ENCODE measurements around the gene LCN2. TPM values are rescaled to one million over a fixed set of nuclear protein-coding genes. Genes with fewer than 3 reads are reported as not detected.

LCN2 gene
- total RNA-seq, 4 donors from 2014 or later: 0.98 to 2.6 TPM; not detected in 2

DNA sequence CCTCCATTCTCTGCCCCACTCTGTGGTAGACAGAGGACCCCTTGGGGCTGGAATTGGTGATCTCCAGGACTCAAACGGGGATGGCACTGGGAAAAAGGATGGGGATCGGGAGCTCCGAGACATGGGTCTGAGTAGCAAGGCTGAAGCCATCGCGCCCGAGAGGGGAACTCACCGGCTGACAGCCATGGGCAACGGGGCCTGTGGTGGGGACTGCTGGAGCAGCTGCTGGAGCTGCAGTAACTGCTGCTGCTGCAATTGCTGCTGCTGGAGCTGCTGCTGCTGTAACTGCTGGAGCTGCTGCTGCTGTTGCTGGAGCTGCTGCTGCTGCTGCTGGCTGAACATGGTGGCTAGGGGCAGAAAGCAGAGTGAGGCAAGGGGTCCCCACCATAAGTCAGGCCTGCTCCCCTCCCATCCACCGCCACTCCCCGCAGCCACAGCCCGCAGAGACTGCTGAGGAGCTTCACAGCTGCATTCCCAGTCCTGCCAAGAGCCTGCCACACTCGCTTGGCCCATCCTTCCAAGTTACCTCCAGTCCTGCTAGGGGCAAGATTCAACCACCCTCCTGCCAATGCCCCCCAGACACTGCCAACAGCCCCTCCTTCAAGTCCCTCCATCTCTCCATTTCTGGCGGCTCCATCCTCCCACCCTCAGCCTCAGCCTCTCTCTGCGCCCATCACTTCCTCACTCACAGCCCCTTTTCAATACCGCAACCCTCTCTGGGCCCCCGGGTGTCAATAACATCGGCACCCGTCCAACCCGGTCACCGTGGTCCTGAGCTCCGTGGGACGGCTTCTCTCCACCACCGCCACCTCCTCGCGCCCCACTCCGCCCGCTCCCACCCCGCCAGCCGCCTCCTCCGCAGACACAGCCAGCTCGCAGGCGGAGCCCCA is 41.5 kb downstream of the LCN2 start:
- peak overlapping the region; percentile 85 to 89 for H3K4me3 ChIP-seq
- intact Hi-C loops (cut with DNase I; ENCODE audit: low total_unique reads): no loop called here
- H3K27me3 ChIP-seq: no peaks in the 10 kb centered on the region
- no peaks in the 10 kb centered on the region for H3K9me3 ChIP-seq
- H3K4me1 ChIP-seq: peaks cover 0 to 6% of the 10 kb centered on the region in 2 donors
- peak overlapping the region; percentile 89 to 91 for H3K27ac ChIP-seq
- H3K36me3 ChIP-seq: no peaks in the 10 kb centered on the region
- TF ChIP-seq, protein P1, sequence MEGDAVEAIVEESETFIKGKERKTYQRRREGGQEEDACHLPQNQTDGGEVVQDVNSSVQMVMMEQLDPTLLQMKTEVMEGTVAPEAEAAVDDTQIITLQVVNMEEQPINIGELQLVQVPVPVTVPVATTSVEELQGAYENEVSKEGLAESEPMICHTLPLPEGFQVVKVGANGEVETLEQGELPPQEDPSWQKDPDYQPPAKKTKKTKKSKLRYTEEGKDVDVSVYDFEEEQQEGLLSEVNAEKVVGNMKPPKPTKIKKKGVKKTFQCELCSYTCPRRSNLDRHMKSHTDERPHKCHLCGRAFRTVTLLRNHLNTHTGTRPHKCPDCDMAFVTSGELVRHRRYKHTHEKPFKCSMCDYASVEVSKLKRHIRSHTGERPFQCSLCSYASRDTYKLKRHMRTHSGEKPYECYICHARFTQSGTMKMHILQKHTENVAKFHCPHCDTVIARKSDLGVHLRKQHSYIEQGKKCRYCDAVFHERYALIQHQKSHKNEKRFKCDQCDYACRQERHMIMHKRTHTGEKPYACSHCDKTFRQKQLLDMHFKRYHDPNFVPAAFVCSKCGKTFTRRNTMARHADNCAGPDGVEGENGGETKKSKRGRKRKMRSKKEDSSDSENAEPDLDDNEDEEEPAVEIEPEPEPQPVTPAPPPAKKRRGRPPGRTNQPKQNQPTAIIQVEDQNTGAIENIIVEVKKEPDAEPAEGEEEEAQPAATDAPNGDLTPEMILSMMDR (IDR thresholded peaks at IDR 0.05): no peak
- no peak for TF ChIP-seq POLR2A (IDR thresholded peaks at IDR 0.05)
- peak in 1 of 2 donors; percentile 43 for DNase-seq

DNA sequence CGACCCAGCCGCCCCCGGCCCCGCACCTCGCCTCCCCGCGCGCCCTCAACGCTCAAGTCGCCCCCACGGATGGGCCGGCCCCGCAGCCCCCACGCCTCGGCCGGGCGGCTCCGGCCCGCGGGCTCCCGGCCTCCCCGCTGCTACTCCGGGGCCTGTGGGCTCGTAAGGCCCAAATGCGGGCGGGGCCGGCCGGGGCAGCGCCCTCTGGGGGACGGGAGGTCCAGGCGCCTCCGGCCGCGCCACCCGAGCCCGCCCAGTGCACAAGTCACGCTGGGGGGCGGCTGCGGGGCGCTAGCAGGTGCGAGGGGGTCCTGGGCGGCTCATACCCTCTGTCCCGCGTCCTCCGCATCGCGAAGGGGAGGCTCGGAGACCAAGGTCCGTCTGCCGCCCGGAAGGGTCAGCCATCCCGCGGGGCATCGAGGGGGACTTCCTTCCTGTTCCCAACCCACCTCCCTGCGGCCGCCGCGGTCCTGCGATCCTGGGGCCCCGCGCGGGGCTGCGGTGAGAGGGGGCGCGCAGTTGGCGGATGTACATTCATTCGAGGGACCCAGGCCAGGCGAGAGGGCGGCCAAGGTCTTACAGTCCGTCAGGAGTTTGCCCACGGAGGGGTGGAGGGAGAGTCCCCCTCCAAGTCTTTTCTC is 42.3 kb downstream of the LCN2 start, which contains the start of gene CIZ1:
Gene CIZ1 (minus strand): TSS at position 167 of the 641 bp plus-strand sequence. CDS start 715 bp downstream, outside the sequence.
- intact Hi-C loops (cut with DNase I; ENCODE audit: low total_unique reads): no loop called here
- H3K27me3 ChIP-seq: no peaks in the 10 kb centered on the region
- peak within 1 kb of the TSS; percentile 89 to 91 for H3K27ac ChIP-seq
- H3K4me1 ChIP-seq: peaks cover 0 to 6% of the 10 kb centered on the region in 2 donors
- H3K36me3 ChIP-seq: no peaks in the 10 kb centered on the region
- H3K9me3 ChIP-seq: no peaks in the 10 kb centered on the region
- TF ChIP-seq, protein P1 (IDR thresholded peaks at IDR 0.05): peak; percentile 59 to 92 (median 91)
- TF ChIP-seq POLR2A (IDR thresholded peaks at IDR 0.05): peak; percentile 28 to 53
- peak within 1 kb of the TSS; percentile 85 to 89 for H3K4me3 ChIP-seq
- peak; percentile 72 to 76 for DNase-seq

DNA sequence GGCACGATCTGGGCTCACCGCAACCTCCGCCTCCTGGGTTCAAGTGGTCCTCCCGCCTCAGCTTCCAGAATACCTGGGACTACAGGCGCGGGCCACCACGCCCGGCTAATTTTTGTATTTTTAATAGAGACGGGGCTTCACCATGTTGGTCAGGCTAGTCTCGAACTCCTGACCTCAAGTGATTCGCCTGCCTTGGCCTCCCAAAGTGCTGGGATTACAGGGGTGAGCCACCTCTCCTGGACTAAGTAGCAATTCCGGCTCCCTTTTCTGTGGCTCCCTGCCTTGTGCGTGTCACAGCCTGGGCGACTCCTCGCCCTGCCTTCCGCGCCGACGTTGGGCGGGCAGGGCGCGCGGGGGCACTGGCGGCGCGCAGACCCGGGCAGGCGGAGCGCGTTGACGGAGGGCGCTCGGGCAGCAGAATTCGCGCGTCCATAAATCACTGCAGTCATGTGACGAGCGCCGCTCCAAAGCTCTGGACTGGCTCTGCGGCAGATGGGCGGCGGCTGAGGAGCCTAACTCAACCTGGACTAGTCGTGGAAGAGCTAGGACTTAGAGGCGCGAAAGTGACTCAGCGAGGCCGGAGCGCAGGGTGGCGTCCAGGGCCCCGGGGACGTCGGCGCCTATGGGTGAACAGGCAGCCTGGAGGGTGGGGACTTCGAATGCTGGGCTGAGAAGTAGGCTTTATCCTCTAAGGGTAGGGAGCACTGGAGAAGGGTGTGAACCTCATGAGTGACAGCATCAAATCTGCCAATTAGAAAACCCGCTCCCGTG is 43.5 kb downstream of the LCN2 start:
- peak in 1 of 2 donors; percentile 53 for TF ChIP-seq POLR2A (IDR thresholded peaks at IDR 0.05)
- TF ChIP-seq, protein P1 (IDR thresholded peaks at IDR 0.05): peak in 3 of 4 experiments; percentile 7 to 64 (median 40)
- peak overlapping the region; percentile 89 to 91 for H3K27ac ChIP-seq
- intact Hi-C loops (cut with DNase I; ENCODE audit: low total_unique reads): no loop called here
- H3K9me3 ChIP-seq: no peaks in the 10 kb centered on the region
- H3K27me3 ChIP-seq: no peaks in the 10 kb centered on the region
- H3K36me3 ChIP-seq: no peaks in the 10 kb centered on the region
- DNase-seq: peak; percentile 85
- H3K4me3 ChIP-seq: peak overlapping the region; percentile 85 to 89
- peaks cover 0 to 6% of the 10 kb centered on the region in 2 donors for H3K4me1 ChIP-seq

DNA sequence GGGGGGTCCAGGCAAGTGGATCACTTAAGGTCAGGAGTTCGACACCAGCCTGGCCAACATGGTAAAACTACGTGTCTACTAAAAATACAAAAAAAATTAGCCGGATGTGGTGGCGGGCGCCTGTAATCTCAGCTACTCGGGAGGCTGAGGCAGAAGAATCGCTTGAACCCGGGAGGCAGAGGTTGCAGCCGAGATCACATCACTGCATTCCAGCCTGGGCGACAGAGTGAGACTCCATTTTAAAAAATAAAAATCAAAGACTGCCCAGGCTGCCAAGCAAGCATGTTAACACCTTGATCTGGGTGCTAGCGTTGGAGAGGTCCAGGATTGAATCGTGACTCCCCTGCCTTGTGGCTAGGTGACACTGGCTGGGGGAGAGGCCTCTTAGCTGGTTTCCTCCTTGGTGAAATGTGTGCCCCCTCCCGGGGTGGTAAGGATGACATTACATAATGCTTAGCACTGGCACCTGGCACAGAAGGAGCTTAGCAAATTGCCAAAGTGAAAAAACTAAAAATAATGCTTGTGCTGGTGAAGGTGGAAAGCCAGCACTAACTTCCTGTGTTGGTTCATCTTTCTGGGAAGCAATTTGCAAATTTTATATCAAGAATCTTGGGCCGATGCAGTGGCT is 44.3 kb downstream of the LCN2 start:
- Histone ChIP-seq H3K4me3 (no peak overlapping the region), H3K36me3 (no peaks in the 10 kb centered on the region), H3K9me3 (no peaks in the 10 kb centered on the region), H3K4me1 (peaks cover 0 to 6% of the 10 kb centered on the region in 2 donors), H3K27ac (peak overlapping the region; percentile 89 to 91), H3K27me3 (no peaks in the 10 kb centered on the region)
- DNase-seq: no peak
- intact Hi-C loops (cut with DNase I; ENCODE audit: low total_unique reads): no loop called here
- TF ChIP-seq, protein P1 (IDR thresholded peaks at IDR 0.05): no peak
- no peak for TF ChIP-seq POLR2A (IDR thresholded peaks at IDR 0.05)
